Transverse colon (tissue), 4 donors: ENCODE measurements around the gene AURKAIP1. TPM values are rescaled to one million over a fixed set of nuclear protein-coding genes. Genes with fewer than 3 reads are reported as not detected.
A peak's percentile ranks its signal among the peaks of the same experiment; 100 is the strongest.

Experiments
- DNase-seq: peaks from one replicate; pipeline ENCODE4 v3.0.0-alpha.2; 2019
- H3K27ac ChIP-seq, 4 donors: fragments of 200-600 bp; sonication (generic); 2 replicates each; pipeline ENCODE4 v1.5.1; 2016 to 2018; ENCODE audit warnings: inconsistent platforms in 4 of 4
- H3K27me3 ChIP-seq: fragments of 200-600 bp; sonication (generic); 2 replicates; pipeline ENCODE4 v1.5.1; 2017; ENCODE audit warnings: inconsistent platforms
- H3K36me3 ChIP-seq, 4 donors: fragments of 200-600 bp; sonication (generic); 2 replicates each; pipeline ENCODE4 v1.5.1; 2017 to 2019; ENCODE audit warnings: inconsistent platforms in 4 of 4
- H3K4me1 ChIP-seq, 4 donors: fragments of 200-600 bp; sonication (generic); 2 replicates each; pipeline ENCODE4 v1.5.1; 2017 to 2020; ENCODE audit warnings: inconsistent platforms in 4 of 4
- H3K4me3 ChIP-seq, 4 donors: fragments of 200-600 bp; sonication (generic); 1 replicate in 1 of 4; 2 replicates in 3 of 4; pipeline versions ENCODE4 v1.5.1 to v1.6.1; 2017 to 2019; ENCODE audit warnings: inconsistent platforms in 4 of 4
- H3K9me3 ChIP-seq, 2 donors: fragments of 200-600 bp; sonication (generic); 2 replicates each; pipeline ENCODE4 v1.5.1; 2017 to 2019; ENCODE audit warnings: inconsistent platforms in 2 of 2
- CTCF ChIP-seq, 5 experiments: fragments of 200-600 bp in 3 of 5; fragments of 450-650 bp in 2 of 5; sonication (generic) in 3 of 5; IDR thresholded peaks; 1 replicate in 2 of 5; 2 replicates in 3 of 5; pipeline ENCODE4 v1.5.1; 2016 to 2017; ENCODE audit warnings: antibody characterized with exemption in 5 of 5, inconsistent platforms in 3 of 5, mild to moderate bottlenecking in 2 of 5, moderate library complexity in 1 of 5
- EP300 ChIP-seq: sonication (generic); formaldehyde crosslinking; IDR thresholded peaks from one replicate; pipeline ENCODE4 v1.6.1; 2017; ENCODE audit warnings: antibody characterized with exemption, low read depth
- POLR2A ChIP-seq: fragments of 450-650 bp; IDR thresholded peaks from one replicate; pipeline ENCODE4 v1.6.1; 2016; ENCODE audit warnings: antibody characterized with exemption, mild to moderate bottlenecking, moderate library complexity
- POLR2AphosphoS5 ChIP-seq, 3 donors: sonication (generic); formaldehyde crosslinking; IDR thresholded peaks; one replicate each; pipeline ENCODE4 v1.6.1; 2016; ENCODE audit warnings: antibody characterized with exemption in 3 of 3
- WGBS, 2 donors: methylation state at CpG; one replicate each; pipeline ENCODE4 v1.1.5; 2018; ENCODE audit warnings: low coverage in 1 of 2; 5-methylcytosine and 5-hydroxymethylcytosine counted together
- in situ Hi-C, 4 donors: fragments of 200-750 bp; cut with MboI; loops; one replicate each; pipeline versions ENCODE4 v1.15.0 to v1.15.1; 2017; ENCODE audit warnings: low sequenced_read_pairs in 3 of 4, low pct_ligation_motif_present in 1 of 4, low pct_unique_long_range_greater_than_20kb in 1 of 4
- intact Hi-C: fragments of 100-400 bp; cut with DNase I; formaldehyde crosslinking; loops from one replicate; pipeline ENCODE4 v1.15.1; 2023; ENCODE audit warnings: low total_unique reads
- total RNA-seq, 4 donors: library from RNA; depleted of rRNA; stranded (reverse); fragments of >200 nt; gene quantifications; one replicate each; pipeline ENCODE4 v1.1.0, GENCODE V29; 2016

Gene AURKAIP1
- total RNA-seq, 4 donors from 2014 or later: 110 to 197 (median 167) TPM

- TF ChIP-seq CTCF (IDR thresholded peaks at IDR 0.05): no peak
- no peak for TF ChIP-seq POLR2A
- no peak for TF ChIP-seq EP300
- no peak for TF ChIP-seq POLR2AphosphoS5 (IDR thresholded peaks at IDR 0.05)
- Histone ChIP-seq H3K36me3 (peaks cover 0 to 6% (median 0%) of the 10 kb centered on the region in 4 donors), H3K9me3 (no peaks in the 10 kb centered on the region), H3K4me1 (peaks cover 23 to 35% (median 30%) of the 10 kb centered on the region in 4 donors), H3K4me3 (no peak overlapping the region), H3K27ac (no peak overlapping the region), H3K27me3 (peaks cover 12% of the 10 kb centered on the region)
- in situ Hi-C loops: no loop called here
- intact Hi-C loops: no loop called here
- no peak for DNase-seq
- WGBS, 2 donors: 84% methylated on average over 14 of the region's 15 CpGs; no CpG with 5 or more reads in 1 of the 2 donors
Observed at GRCh38 chr1:1328254-1328653, 46.8 kb downstream of the AURKAIP1 start.

GRCh38 chr1:1327291-1327690 lies 47.7 kb downstream of the AURKAIP1 start:
- in situ Hi-C loops: no loop called here
- intact Hi-C loops: no loop called here

GRCh38 chr1:1326075-1326605 lies 48.9 kb downstream of the AURKAIP1 start:
- TF ChIP-seq POLR2A (no peak), EP300 (no peak), CTCF (IDR thresholded peaks at IDR 0.05) (no peak), POLR2AphosphoS5 (IDR thresholded peaks at IDR 0.05) (no peak)
- Histone ChIP-seq H3K9me3 (no peaks in the 10 kb centered on the region), H3K36me3 (peaks cover 0 to 6% (median 0%) of the 10 kb centered on the region in 4 donors), H3K4me1 (peaks cover 24 to 37% (median 27%) of the 10 kb centered on the region in 4 donors), H3K27ac (peak overlapping the region; percentile 90 to 98 (median 92)), H3K4me3 (peak overlapping the region in 2 of 4 donors; percentile 89 to 94), H3K27me3 (peaks cover under 1% of the 10 kb centered on the region)
- no peak for DNase-seq
- in situ Hi-C loops: no loop called here
- intact Hi-C loops: no loop called here
- WGBS, 2 donors: 41 to 47% methylated on average over 4 to 8 of the region's 8 CpGs

More at GRCh38 chr1:1327291-1327690, 47.7 kb downstream of the AURKAIP1 start:
- no peak for TF ChIP-seq POLR2AphosphoS5 (IDR thresholded peaks at IDR 0.05)
- DNase-seq: no peak
- Histone ChIP-seq H3K4me1 (peaks cover 19 to 35% (median 30%) of the 10 kb centered on the region in 4 donors), H3K27me3 (peaks cover 12% of the 10 kb centered on the region), H3K36me3 (peaks cover 0 to 6% (median 0%) of the 10 kb centered on the region in 4 donors), H3K4me3 (no peak overlapping the region), H3K9me3 (no peaks in the 10 kb centered on the region), H3K27ac (no peak overlapping the region)
- 93% methylated on average over 40 of the region's 40 CpGs; no CpG with 5 or more reads in 1 of the 2 donors for WGBS, 2 donors

DNA sequence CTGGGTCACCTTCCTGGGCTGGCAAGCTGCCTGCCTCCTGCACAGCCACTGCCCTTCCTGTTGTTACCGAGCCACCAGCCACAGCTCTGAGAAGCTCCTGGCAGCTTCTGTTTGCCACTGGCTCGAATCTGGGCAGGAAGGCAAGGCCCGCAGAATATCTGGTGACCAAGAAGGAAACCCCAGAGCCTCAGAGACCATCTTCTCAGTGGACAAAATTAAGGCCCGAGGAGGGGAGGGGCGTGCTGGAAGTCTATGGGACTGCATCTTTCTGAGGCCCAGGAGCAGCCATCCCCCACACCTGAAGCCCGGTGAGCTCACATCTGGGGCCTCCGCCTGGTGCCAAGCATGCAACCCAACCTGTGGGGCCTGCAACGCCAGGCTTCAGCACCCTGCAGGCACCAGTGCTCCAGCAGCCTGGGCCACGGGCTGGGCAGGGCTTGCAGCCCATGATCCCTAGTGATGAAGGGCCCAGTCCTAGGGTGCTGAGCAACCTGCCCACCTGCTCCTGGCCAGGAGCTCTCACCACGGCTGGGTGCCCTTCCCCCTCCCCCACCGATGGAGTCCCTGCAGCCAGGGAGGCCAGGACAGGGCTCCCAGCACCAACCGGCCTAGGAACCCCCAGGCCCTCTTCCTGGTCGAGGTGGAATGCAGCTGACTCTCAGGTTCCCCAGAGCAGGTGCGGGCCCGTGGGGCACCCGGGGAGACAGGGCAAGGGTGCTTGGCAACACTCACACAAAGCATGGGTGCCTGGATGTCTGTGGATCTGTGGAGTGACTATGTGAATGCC lies 49.5 kb downstream of the AURKAIP1 start:
- Histone ChIP-seq H3K4me3 (peak overlapping the region; percentile 55 to 94 (median 88)), H3K4me1 (peaks cover 24 to 31% (median 26%) of the 10 kb centered on the region in 4 donors), H3K27me3 (no peaks in the 10 kb centered on the region), H3K27ac (peak overlapping the region; percentile 90 to 98 (median 92)), H3K9me3 (no peaks in the 10 kb centered on the region), H3K36me3 (peaks cover 0 to 6% (median 0%) of the 10 kb centered on the region in 4 donors)
- intact Hi-C loops: no loop called here
- 16 to 60% methylated on average over 1 to 15 of the region's 16 CpGs for WGBS, 2 donors
- DNase-seq: peak; percentile 63
- TF ChIP-seq POLR2A: no peak
- no peak for TF ChIP-seq EP300
- no peak for TF ChIP-seq POLR2AphosphoS5 (IDR thresholded peaks at IDR 0.05)
- no peak for TF ChIP-seq CTCF (IDR thresholded peaks at IDR 0.05)
- in situ Hi-C loops: no loop called here
